Measurements from ENCODE around the gene RNU6-9. TPM values are rescaled to one million over a fixed set of nuclear protein-coding genes. Genes with fewer than 3 reads are reported as not detected.

The RNU6-9 gene
- total RNA-seq, 1 experiment from 2014 or later = not detected

DNA sequence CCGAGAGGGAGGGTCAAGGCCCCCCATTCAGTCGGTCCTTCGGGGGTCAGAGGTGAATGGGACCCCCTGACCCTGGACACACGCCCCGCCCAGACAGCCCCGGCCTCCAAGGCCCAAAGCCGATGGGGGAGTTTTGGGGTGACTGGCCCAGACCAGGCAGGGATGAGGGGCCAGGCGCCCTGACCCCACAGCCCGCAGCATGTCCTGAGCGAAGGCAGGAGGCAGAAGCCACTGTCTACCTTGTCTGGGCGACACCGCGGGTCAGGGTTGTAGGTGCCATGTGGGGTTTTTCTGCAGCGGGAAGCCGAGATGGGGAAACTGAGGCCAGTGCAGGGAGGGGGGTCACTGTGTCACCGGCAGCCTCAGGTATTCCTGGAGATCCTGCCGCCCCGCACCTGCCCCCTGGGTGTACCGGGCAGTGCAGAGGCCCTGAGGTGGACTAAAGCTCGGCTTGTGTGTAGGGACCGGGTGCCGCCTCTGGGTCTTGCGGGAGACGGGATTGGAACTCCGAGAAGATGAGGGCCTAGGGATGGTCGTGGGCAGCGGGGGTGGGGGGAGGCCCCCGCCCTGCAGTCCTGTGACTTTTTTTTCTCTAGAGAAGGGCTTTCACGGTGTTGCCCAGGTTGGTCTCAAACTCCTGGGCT, 41.0 kb downstream of the RNU6-9 start:
- Histone ChIP-seq H3K9me3 (ENCODE audit: insufficient read depth, low read depth) (no peaks in the 10 kb centered on the region), H4K20me1 (ENCODE audit: insufficient read depth) (peaks cover 3% of the 10 kb centered on the region), H3K79me2 (ENCODE audit: low read depth) (no peaks in the 10 kb centered on the region), H3K27ac (no peak overlapping the region), H3K4me1 (replicated peaks; ENCODE audit: insufficient read depth) (0 out of 2 replicates have a peak, but pooled peaks cover under 1% of the 10 kb centered on the region), H2AFZ (no peak overlapping the region), H3K36me3 (ENCODE audit: low read depth) (no peaks in the 10 kb centered on the region), H3F3A (ENCODE audit: insufficient read depth, low read depth) (peaks cover 1% of the 10 kb centered on the region; the same call in 1 of the 2 replicates), H3K9me2 (ENCODE audit: insufficient read depth) (no peaks in the 10 kb centered on the region), H3K27me3 (ENCODE audit: insufficient read depth, low read depth) (no peaks in the 10 kb centered on the region), H3K4me2 (no peak overlapping the region), H3K4me3 (no peak overlapping the region)
- intact Hi-C loops (cut with micrococcal nuclease; ENCODE audit: unreplicated experiment) = no loop called here
- ChIA-PET CTCF (no interaction called here), POLR2A (ENCODE audit: unreplicated experiment) (interaction anchor here (0.5 kb wide), 1 partner anchor 22 kb away, joined by 6 read pairs; no protein-coding TSS in a partner anchor)
- TF ChIP-seq EZH2 (IDR thresholded peaks at IDR 0.05; ENCODE audit: low read depth) = no peak
- TF ChIP-seq, protein P1, sequence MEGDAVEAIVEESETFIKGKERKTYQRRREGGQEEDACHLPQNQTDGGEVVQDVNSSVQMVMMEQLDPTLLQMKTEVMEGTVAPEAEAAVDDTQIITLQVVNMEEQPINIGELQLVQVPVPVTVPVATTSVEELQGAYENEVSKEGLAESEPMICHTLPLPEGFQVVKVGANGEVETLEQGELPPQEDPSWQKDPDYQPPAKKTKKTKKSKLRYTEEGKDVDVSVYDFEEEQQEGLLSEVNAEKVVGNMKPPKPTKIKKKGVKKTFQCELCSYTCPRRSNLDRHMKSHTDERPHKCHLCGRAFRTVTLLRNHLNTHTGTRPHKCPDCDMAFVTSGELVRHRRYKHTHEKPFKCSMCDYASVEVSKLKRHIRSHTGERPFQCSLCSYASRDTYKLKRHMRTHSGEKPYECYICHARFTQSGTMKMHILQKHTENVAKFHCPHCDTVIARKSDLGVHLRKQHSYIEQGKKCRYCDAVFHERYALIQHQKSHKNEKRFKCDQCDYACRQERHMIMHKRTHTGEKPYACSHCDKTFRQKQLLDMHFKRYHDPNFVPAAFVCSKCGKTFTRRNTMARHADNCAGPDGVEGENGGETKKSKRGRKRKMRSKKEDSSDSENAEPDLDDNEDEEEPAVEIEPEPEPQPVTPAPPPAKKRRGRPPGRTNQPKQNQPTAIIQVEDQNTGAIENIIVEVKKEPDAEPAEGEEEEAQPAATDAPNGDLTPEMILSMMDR (conservative IDR thresholded peaks at IDR 0.05) = no peak
- DNase-seq = no peak
- BruUV-seq (replicated peaks) = no TSS peak

DNA sequence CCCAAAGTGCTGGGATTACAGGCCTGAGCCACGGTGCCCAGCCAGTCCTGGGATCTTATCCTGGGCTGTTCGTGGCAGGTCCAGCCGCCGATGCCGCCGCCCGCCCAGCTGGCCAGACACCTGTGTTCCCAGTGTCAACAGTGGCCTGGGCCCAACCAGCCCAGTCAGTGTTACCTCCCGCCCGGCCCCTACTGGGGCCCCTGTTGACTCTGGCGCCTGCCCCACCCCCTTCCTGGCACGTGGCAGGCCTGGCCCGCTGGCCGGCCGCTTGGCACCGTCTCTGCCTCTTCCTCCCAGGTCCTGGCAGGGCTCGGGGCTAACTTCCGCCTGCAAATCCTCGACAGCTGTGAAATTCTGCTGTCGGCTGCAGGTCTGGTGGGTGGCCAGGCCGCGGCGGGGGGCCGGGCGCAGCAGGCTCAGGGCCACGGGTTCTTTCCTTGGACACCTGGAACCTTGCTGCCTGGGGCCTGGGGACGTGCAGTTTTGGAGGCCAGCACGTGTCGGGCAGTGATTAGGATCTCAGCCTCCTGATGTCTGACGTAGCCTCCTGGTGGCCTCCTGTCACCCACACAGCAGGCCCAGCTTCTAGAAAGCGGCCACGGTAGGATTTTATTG, 41.7 kb downstream of the RNU6-9 start:
- Histone ChIP-seq H3K9me3 (ENCODE audit: insufficient read depth, low read depth) (no peaks in the 10 kb centered on the region), H3F3A (ENCODE audit: insufficient read depth, low read depth) (peaks cover 8% of the 10 kb centered on the region; the same call in 1 of the 2 replicates), H3K27ac (no peak overlapping the region), H2AFZ (no peak overlapping the region), H3K4me1 (replicated peaks; ENCODE audit: insufficient read depth) (peaks cover 7% of the 10 kb centered on the region), H3K27me3 (ENCODE audit: insufficient read depth, low read depth) (no peaks in the 10 kb centered on the region), H3K4me3 (no peak overlapping the region), H3K79me2 (ENCODE audit: low read depth) (no peaks in the 10 kb centered on the region), H3K4me2 (no peak overlapping the region), H3K9me2 (ENCODE audit: insufficient read depth) (no peaks in the 10 kb centered on the region), H3K36me3 (ENCODE audit: low read depth) (no peaks in the 10 kb centered on the region), H4K20me1 (ENCODE audit: insufficient read depth) (peaks cover 9% of the 10 kb centered on the region)
- ChIA-PET CTCF (no interaction called here), POLR2A (ENCODE audit: unreplicated experiment) (interaction anchor here (0.5 kb wide), 1 partner anchor 22 kb away, joined by 6 read pairs; no protein-coding TSS in a partner anchor)
- TF ChIP-seq EZH2 (IDR thresholded peaks at IDR 0.05; ENCODE audit: low read depth) = no peak
- TF ChIP-seq, protein P1 (conservative IDR thresholded peaks at IDR 0.05) = no peak
- DNase-seq = peak in 1 of 2 experiments; percentile 95
- no TSS peak for BruUV-seq (replicated peaks)
- intact Hi-C loops (cut with micrococcal nuclease; ENCODE audit: unreplicated experiment) = no loop called here

DNA sequence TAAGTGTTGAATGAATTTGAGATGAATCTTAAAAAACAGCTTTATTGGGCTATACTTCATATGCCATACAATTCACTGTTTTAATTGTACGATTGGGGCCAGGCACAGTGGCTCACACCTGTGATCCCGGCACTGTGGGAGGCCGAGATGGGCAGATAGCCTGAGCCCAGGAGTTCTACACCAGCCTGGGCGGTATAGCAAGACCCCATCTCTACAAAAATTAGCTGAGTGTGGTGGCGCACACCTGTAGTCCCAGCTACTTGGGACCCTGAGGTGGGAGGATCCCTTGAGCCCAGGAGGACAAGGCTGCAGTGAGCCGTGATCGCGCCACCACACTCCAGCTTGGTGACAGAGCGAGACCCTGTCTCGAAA, 42.9 kb downstream of the RNU6-9 start:
- Histone ChIP-seq H3K36me3 (ENCODE audit: low read depth) (no peaks in the 10 kb centered on the region), H3K4me2 (no peak overlapping the region), H3K27me3 (ENCODE audit: insufficient read depth, low read depth) (no peaks in the 10 kb centered on the region), H3K9me3 (ENCODE audit: insufficient read depth, low read depth) (no peaks in the 10 kb centered on the region), H3K9me2 (ENCODE audit: insufficient read depth) (no peaks in the 10 kb centered on the region), H3K79me2 (ENCODE audit: low read depth) (no peaks in the 10 kb centered on the region), H4K20me1 (ENCODE audit: insufficient read depth) (peaks cover 15% of the 10 kb centered on the region), H3K4me3 (no peak overlapping the region), H2AFZ (no peak overlapping the region), H3K4me1 (replicated peaks; ENCODE audit: insufficient read depth) (peaks cover 14% of the 10 kb centered on the region), H3K27ac (no peak overlapping the region), H3F3A (ENCODE audit: insufficient read depth, low read depth) (peaks cover 19% of the 10 kb centered on the region)
- no TSS peak for BruUV-seq (replicated peaks)
- ChIA-PET CTCF (no interaction called here), POLR2A (ENCODE audit: unreplicated experiment) (no interaction called here)
- TF ChIP-seq, protein P1 (conservative IDR thresholded peaks at IDR 0.05) = no peak
- no peak for TF ChIP-seq EZH2 (IDR thresholded peaks at IDR 0.05; ENCODE audit: low read depth)
- no peak for DNase-seq
- intact Hi-C loops (cut with micrococcal nuclease; ENCODE audit: unreplicated experiment) = no loop called here
